ENCODE data around the gene RAPSN. TPM values are rescaled to one million over a fixed set of nuclear protein-coding genes. Genes with fewer than 3 reads are reported as not detected.

RAPSN gene
- total and polyA plus RNA-seq, 2 of the 8 experiments (the other 6 are each of a cell fraction or from before 2014, with no cell fraction given) = 0.06 to 0.34 TPM

GRCh38 chr11:47413908-47414684 lies 34.8 kb downstream of the RAPSN start:
- no peak for DNase-seq (ENCODE audit: low read depth in 1 of 2, low spot score in 2 of 2)

More at GRCh38 chr11:47413908-47414684, 34.8 kb downstream of the RAPSN start:
- WGBS, 2 experiments (ENCODE audit: extremely low coverage in 1 of 2, insufficient coverage in 1 of 2, insufficient read length in 1 of 2, insufficient replicate concordance in 2 of 2, low coverage in 1 of 2, low lambda C conversion rate in 2 of 2, missing lambda C conversion rate in 1 of 2) = 94% methylated on average over 16 of the region's 16 CpGs; no CpG with 5 or more reads in 1 of the 2 experiments
- H4K20me1 ChIP-seq (replicated peaks in 1 of 2; ENCODE audit: control insufficient read depth in 1 of 2, insufficient read depth in 2 of 2, low read length in 2 of 2) = peaks cover 0 to 11% of the 10 kb centered on the region in 2 experiments
- no peak overlapping the region for H4K8ac ChIP-seq (ENCODE audit: extremely low read depth, insufficient read depth, low read length)
- no peaks in the 10 kb centered on the region; a peak in 1 of 4 replicates for H3K79me2 ChIP-seq (ENCODE audit: control insufficient read depth in 1 of 2, insufficient read depth in 2 of 2, low read length in 2 of 2)
- no peaks in the 10 kb centered on the region for H3K9me3 ChIP-seq (ENCODE audit: insufficient read depth in 2 of 2, low read depth in 1 of 2, low read length in 1 of 2)
- peaks cover 1% of the 10 kb centered on the region for H3K23me2 ChIP-seq (ENCODE audit: low read depth, low read length)
- H2AFZ ChIP-seq (ENCODE audit: low read length) = no peak overlapping the region
- H3K9ac ChIP-seq (replicated peaks in 1 of 4; ENCODE audit: extremely low read depth in 1 of 4, low read depth in 3 of 4, low read length in 3 of 4) = no peak overlapping the region
- no peak overlapping the region for H2BK12ac ChIP-seq (ENCODE audit: low read depth, low read length)
- H3K56ac ChIP-seq (replicated peaks; ENCODE audit: insufficient read length, low read depth, low read length) = no peak overlapping the region
- TF ChIP-seq POLR2AphosphoS5 (IDR thresholded peaks at IDR 0.05; ENCODE audit: low read depth, low read length) (0 out of 2 replicates have a peak, but pooled peaks have one; percentile 2), CTBP2 (IDR thresholded peaks at IDR 0.05; ENCODE audit: borderline replicate concordance, insufficient read depth, insufficient read length, low read length) (no peak), CEBPB (IDR thresholded peaks at IDR 0.05; ENCODE audit: low read depth, low read length) (no peak), BRCA1 (IDR thresholded peaks at IDR 0.05; ENCODE audit: low read depth, low read length) (no peak), SIRT6 (IDR thresholded peaks at IDR 0.05; ENCODE audit: low read length) (no peak)
- TF ChIP-seq, protein P1, sequence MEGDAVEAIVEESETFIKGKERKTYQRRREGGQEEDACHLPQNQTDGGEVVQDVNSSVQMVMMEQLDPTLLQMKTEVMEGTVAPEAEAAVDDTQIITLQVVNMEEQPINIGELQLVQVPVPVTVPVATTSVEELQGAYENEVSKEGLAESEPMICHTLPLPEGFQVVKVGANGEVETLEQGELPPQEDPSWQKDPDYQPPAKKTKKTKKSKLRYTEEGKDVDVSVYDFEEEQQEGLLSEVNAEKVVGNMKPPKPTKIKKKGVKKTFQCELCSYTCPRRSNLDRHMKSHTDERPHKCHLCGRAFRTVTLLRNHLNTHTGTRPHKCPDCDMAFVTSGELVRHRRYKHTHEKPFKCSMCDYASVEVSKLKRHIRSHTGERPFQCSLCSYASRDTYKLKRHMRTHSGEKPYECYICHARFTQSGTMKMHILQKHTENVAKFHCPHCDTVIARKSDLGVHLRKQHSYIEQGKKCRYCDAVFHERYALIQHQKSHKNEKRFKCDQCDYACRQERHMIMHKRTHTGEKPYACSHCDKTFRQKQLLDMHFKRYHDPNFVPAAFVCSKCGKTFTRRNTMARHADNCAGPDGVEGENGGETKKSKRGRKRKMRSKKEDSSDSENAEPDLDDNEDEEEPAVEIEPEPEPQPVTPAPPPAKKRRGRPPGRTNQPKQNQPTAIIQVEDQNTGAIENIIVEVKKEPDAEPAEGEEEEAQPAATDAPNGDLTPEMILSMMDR (IDR thresholded peaks at IDR 0.05; ENCODE audit: control extremely low read depth in 1 of 3, insufficient read depth in 1 of 3, low read depth in 1 of 3, low read length in 3 of 3) = no peak
- TF ChIP-seq, protein P2, sequence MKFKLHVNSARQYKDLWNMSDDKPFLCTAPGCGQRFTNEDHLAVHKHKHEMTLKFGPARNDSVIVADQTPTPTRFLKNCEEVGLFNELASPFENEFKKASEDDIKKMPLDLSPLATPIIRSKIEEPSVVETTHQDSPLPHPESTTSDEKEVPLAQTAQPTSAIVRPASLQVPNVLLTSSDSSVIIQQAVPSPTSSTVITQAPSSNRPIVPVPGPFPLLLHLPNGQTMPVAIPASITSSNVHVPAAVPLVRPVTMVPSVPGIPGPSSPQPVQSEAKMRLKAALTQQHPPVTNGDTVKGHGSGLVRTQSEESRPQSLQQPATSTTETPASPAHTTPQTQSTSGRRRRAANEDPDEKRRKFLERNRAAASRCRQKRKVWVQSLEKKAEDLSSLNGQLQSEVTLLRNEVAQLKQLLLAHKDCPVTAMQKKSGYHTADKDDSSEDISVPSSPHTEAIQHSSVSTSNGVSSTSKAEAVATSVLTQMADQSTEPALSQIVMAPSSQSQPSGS (IDR thresholded peaks at IDR 0.05; ENCODE audit: low read length) = no peak
- H3K36me3 ChIP-seq (ENCODE audit: control insufficient read depth in 2 of 4, insufficient read depth in 4 of 4, low read length in 3 of 4) = peaks cover 4 to 13% (median 10%) of the 10 kb centered on the region in 4 experiments; a peak in 6 of 8 replicates
- no peak overlapping the region for H2BK120ac ChIP-seq (replicated peaks; ENCODE audit: low read depth, low read length)
- no peak overlapping the region for H2AK5ac ChIP-seq (ENCODE audit: low read depth, low read length)
- no peak overlapping the region for H3K18ac ChIP-seq (ENCODE audit: extremely low read depth, low read length)
- no peak for FAIRE-seq
- H3K14ac ChIP-seq (ENCODE audit: insufficient read length) = no peak overlapping the region
- H3K4me2 ChIP-seq (ENCODE audit: insufficient read depth in 1 of 2, low read depth in 2 of 2, low read length in 2 of 2) = no peak overlapping the region
- no peaks in the 10 kb centered on the region for H3K79me1 ChIP-seq (ENCODE audit: low read depth, low read length)
- H3K4me3 ChIP-seq (ENCODE audit: extremely low read depth in 1 of 4, insufficient read depth in 2 of 4, low read depth in 3 of 4, low read length in 4 of 4) = no peak overlapping the region
- no peak overlapping the region for H3K27ac ChIP-seq (ENCODE audit: low read depth, low read length)
- H3K23ac ChIP-seq (ENCODE audit: insufficient read length) = no peak overlapping the region
- H4K91ac ChIP-seq (replicated peaks; ENCODE audit: insufficient read length, low read length) = no peak overlapping the region
- no peaks in the 10 kb centered on the region for H3K27me3 ChIP-seq (replicated peaks in 1 of 4; ENCODE audit: control insufficient read depth in 3 of 4, extremely low read depth in 1 of 4, insufficient read depth in 3 of 4, low read length in 3 of 4)
- POLR2A ChIA-PET (ENCODE audit: partially characterized antibody) = interaction anchor here (1.0 to 12.8 kb wide), 3 partner anchors 10 to 21 kb away, joined by 3 to 140 read pairs (median 3); partner anchors contain the start of gene PSMC3
- no peak overlapping the region for H4K5ac ChIP-seq (ENCODE audit: insufficient read length, low read depth, low read length)
- CTCF ChIA-PET (ENCODE audit: partially characterized antibody) = interaction anchor here (0.9 to 6.2 kb wide), 4 partner anchors 12 to 79 kb away, joined by 3 to 59 read pairs (median 7); partner anchors contain the start of gene PSMC3
- H2BK5ac ChIP-seq (ENCODE audit: low read depth, low read length) = no peak overlapping the region
- H2BK20ac ChIP-seq (ENCODE audit: low read length) = no peak overlapping the region
- no peak overlapping the region for H3K4ac ChIP-seq (replicated peaks; ENCODE audit: insufficient read length, low read depth, low read length)
- peaks cover 0 to 6% (median 2%) of the 10 kb centered on the region in 4 experiments; a peak in 5 of 7 replicates for H3K4me1 ChIP-seq (replicated peaks in 1 of 4; ENCODE audit: control insufficient read depth in 3 of 4, insufficient read depth in 4 of 4, low read length in 3 of 4)
- no peak overlapping the region for H2BK15ac ChIP-seq (ENCODE audit: low read length)
